ENCODE results near the gene CACNA1C. TPM values are rescaled to one million over a fixed set of nuclear protein-coding genes. Genes with fewer than 3 reads are reported as not detected.

CACNA1C gene
- total and polyA plus RNA-seq, 10 of the 15 experiments (the other 5 are each of a cell fraction or from before 2014, with no cell fraction given): under 0.01 to 0.15 (median 0.09) TPM; not detected in 5

GRCh38 chr12:2300886-2301285 is 248.1 kb downstream of the CACNA1C start (continued):
- TF ChIP-seq ZNF274 (IDR thresholded peaks at IDR 0.05; ENCODE audit: insufficient read depth, insufficient read length) (no peak), PAX8 (IDR thresholded peaks at IDR 0.05) (no peak), MTA3 (IDR thresholded peaks at IDR 0.05; ENCODE audit: borderline replicate concordance, low read length) (no peak)

DNA sequence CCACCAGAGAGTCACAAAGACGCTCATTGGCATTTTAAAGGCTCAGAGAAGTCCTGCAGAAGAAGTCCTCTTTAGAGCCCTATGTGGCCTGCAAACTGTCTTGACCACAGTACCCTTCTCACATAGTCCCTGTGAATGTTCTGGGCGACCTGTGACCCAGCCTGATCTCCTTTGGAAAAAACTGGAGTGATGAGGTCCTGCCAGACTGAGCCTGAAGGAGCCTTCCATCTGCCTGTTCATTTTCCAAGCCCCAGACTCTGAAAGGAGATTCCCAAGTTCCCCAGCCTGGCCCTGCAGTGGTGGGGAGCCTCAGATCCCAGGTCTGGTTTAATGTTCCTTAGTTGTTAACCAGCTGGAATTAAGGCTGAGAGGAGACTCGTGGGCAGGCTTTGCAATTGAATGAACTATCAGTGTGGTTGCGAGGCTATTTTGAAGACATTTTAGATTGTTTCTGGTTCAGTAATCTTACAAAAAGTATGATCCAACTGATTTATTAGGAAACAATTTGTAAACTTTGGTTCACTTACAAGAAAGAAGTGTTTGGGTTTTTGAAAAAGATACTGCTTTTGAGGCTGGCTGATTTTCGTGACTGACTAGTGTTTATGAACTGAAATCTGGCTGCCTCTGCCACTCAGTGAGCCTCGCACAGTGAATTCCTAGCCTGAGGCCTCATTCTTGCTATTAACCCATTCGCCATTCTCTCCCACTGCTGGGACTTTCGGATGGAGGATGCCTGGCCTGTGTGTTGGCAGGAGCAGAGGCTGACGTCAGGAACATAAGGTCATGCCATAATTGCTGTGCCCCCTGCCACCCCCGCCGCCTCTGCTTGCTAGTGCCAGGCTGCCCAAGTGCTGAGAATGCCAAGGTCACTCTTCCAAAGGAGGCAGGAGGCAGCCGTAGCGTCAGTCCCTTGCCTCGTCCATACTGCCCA is 249.0 kb downstream of the CACNA1C start:
- peaks cover 28% of the 10 kb centered on the region for H3K4me1 ChIP-seq (ENCODE audit: control insufficient read depth, insufficient read depth, low read length)
- no peaks in the 10 kb centered on the region for H3K79me2 ChIP-seq (ENCODE audit: control insufficient read depth, insufficient read depth, low read length)
- H3K27me3 ChIP-seq (replicated peaks in 1 of 2; ENCODE audit: control insufficient read depth in 2 of 2, insufficient read depth in 2 of 2, low read length in 1 of 2): no peaks in the 10 kb centered on the region
- WGBS (ENCODE audit: insufficient coverage, insufficient replicate concordance, low lambda C conversion rate, missing lambda C conversion rate): 36% methylated on average over 14 of the region's 14 CpGs
- no peak overlapping the region for H3K4me3 ChIP-seq
- ATAC-seq: no peak
- BruUV-seq (replicated peaks): no TSS peak
- no peak overlapping the region for H3K27ac ChIP-seq (ENCODE audit: control insufficient read depth, insufficient read depth)
- H3K9me3 ChIP-seq (replicated peaks; ENCODE audit: control insufficient read depth, insufficient read depth, low read length): no peaks in the 10 kb centered on the region
- no peak overlapping the region for H3K4me2 ChIP-seq (ENCODE audit: control insufficient read depth, insufficient read depth)
- TF ChIP-seq STAT1 (conservative IDR thresholded peaks at IDR 0.05) (no peak), IKZF1 (conservative IDR thresholded peaks at IDR 0.05) (no peak), GATAD2B (conservative IDR thresholded peaks at IDR 0.05; ENCODE audit: low read depth) (no peak), NR2C2 (IDR thresholded peaks at IDR 0.05; ENCODE audit: borderline replicate concordance, control insufficient read depth, insufficient read length, low read depth) (no peak), RB1 (IDR thresholded peaks at IDR 0.05; ENCODE audit: borderline replicate concordance) (no peak), MEF2B (IDR thresholded peaks at IDR 0.05; ENCODE audit: partially characterized antibody, poor library complexity, severe bottlenecking) (no peak), CHD4 (IDR thresholded peaks at IDR 0.05) (no peak)
- no peaks in the 10 kb centered on the region for H3K36me3 ChIP-seq (ENCODE audit: control insufficient read depth in 2 of 2, insufficient read depth in 2 of 2, low read length in 1 of 2)
- ChIA-PET CTCF (no interaction called here), RAD21 (ENCODE audit: unreplicated experiment) (no interaction called here), POLR2A (no interaction called here), SMC1A (ENCODE audit: uncharacterized antibody, unreplicated experiment) (no interaction called here)
- in situ Hi-C loops (cut with MboI): no loop called here
- intact Hi-C loops (cut with micrococcal nuclease; ENCODE audit: unreplicated experiment): no loop called here
- H3K9ac ChIP-seq (ENCODE audit: control insufficient read depth, insufficient read depth, low read length): no peak overlapping the region
- H4K20me1 ChIP-seq (ENCODE audit: control insufficient read depth, insufficient read depth): no peaks in the 10 kb centered on the region
- no peak for FAIRE-seq
- DNase-seq (ENCODE audit: low read depth, low spot score): no peak
- no peak overlapping the region for H2AFZ ChIP-seq (ENCODE audit: control insufficient read depth, low read depth, low read length)

All from GM12878 (cell line).